ENCODE results near the gene TMEM223.
A peak's percentile ranks its signal among the peaks of the same experiment; 100 is the strongest.

The TMEM223 gene

DNA sequence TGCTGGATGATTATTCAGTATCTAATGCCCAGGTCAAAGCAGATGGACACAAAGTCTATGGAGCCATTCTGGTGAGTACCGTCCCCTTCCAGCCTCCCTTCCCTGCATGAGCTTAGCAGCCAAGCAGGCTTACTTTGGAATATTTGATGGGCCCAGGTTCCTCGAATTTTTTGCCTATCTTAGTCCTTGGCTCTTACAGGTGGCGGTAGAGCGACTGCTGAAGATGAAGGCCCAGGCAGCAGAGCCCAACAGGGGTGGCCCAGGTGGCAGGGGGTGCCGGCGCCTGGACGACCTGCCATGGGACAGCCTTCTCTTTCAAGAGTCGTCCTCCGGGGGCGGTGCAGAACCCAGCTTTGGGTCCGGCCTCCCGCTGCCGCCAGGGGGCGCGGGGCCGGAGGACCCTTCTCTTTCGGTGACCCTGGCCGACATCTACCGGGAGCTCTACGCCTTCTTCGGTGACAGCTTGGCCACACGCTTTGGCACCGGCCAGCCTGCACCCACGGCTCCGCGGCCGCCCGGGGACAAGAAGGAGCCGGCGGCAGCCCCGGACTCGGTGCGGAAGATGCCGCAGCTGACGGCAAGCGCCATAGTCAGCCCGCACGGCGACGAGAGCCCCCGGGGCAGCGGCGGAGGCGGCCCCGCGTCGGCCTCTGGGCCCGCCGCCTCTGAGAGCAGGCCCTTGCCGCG is 5.3 kb downstream of the TMEM223 start:
- TF ChIP-seq, protein P1, sequence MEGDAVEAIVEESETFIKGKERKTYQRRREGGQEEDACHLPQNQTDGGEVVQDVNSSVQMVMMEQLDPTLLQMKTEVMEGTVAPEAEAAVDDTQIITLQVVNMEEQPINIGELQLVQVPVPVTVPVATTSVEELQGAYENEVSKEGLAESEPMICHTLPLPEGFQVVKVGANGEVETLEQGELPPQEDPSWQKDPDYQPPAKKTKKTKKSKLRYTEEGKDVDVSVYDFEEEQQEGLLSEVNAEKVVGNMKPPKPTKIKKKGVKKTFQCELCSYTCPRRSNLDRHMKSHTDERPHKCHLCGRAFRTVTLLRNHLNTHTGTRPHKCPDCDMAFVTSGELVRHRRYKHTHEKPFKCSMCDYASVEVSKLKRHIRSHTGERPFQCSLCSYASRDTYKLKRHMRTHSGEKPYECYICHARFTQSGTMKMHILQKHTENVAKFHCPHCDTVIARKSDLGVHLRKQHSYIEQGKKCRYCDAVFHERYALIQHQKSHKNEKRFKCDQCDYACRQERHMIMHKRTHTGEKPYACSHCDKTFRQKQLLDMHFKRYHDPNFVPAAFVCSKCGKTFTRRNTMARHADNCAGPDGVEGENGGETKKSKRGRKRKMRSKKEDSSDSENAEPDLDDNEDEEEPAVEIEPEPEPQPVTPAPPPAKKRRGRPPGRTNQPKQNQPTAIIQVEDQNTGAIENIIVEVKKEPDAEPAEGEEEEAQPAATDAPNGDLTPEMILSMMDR (IDR thresholded peaks at IDR 0.05; ENCODE audit: low read depth, low read length), result peak; percentile 99
- peak overlapping the region; percentile 82 to 95 for H3K4me3 ChIP-seq (replicated peaks in 1 of 2; ENCODE audit: low read depth in 2 of 2, low read length in 2 of 2)
- DNase-seq (ENCODE audit: low read depth in 2 of 2), result peak; percentile 84 to 86

DNA sequence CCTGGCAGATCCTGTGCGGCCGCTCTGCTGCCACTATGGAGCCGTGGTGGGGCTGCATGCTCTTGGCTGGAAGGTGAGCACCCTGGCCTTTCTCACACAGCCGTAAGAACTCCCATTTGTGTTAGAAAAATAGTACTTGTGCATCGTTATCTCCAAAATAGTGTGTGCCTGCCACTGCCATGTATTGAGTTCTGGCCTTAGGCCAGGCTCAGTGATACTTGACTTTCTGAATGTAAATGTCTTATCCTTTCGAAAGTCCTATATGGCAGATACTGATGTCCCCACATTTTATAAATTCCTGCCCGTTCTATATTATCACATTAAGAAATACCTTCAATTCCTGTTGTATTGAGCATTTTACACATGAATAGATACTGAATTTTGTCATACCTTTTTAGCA is 9.1 kb downstream of the TMEM223 start:
- H3K4me3 ChIP-seq (replicated peaks in 1 of 2; ENCODE audit: low read depth in 2 of 2, low read length in 2 of 2), result no peak overlapping the region
- no peak for DNase-seq (ENCODE audit: low read depth in 2 of 2)
- TF ChIP-seq, protein P1 (IDR thresholded peaks at IDR 0.05; ENCODE audit: low read depth, low read length), result no peak

DNA sequence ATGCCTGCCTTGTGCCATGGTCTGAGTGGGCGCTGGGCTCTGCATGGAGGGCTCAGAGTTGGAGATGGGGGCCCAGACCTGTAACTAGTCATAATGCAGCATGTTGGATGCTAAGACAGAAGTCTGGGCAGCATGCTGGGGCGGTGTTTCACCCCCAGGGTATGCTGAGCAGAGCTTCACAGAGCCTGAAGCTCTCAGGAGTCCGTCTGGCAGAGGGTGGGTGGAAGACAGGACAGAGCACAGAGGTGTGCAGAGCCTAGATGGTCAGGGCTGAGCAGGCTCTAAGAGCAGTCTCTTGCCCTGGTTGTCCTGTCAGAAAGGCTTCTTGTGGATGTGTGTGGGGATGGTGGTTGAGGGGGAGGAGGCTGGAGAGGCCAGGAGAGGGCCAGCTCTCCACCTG is 13.4 kb downstream of the TMEM223 start:
- no peak for DNase-seq (ENCODE audit: low read depth in 2 of 2)
- TF ChIP-seq, protein P1 (IDR thresholded peaks at IDR 0.05; ENCODE audit: low read depth, low read length), result no peak
- no peak overlapping the region for H3K4me3 ChIP-seq (replicated peaks in 1 of 2; ENCODE audit: low read depth in 2 of 2, low read length in 2 of 2)

DNA sequence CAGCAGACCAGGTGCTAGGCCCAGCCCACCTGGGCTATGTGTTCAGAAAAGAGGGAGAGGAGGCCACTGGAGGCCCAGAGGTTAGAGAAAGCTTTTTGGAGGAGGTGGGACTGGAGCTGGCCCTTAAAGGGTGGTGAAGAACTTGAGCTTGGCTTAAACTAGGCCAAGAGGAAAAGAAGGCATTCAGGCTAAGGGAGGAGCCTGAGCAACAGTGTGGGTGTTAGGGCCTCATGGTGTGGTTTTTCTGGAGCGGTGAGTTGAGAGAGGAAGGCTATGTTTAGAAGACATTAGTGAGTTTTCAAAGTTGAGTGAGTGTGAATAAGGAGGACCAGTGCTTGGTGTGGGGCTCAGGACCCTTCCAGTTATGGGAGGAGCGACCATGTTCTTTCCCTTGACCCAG is 14.4 kb downstream of the TMEM223 start:
- DNase-seq (ENCODE audit: low read depth in 2 of 2), result no peak
- H3K4me3 ChIP-seq (replicated peaks in 1 of 2; ENCODE audit: low read depth in 2 of 2, low read length in 2 of 2), result no peak overlapping the region
- TF ChIP-seq, protein P1 (IDR thresholded peaks at IDR 0.05; ENCODE audit: low read depth, low read length), result no peak

DNA sequence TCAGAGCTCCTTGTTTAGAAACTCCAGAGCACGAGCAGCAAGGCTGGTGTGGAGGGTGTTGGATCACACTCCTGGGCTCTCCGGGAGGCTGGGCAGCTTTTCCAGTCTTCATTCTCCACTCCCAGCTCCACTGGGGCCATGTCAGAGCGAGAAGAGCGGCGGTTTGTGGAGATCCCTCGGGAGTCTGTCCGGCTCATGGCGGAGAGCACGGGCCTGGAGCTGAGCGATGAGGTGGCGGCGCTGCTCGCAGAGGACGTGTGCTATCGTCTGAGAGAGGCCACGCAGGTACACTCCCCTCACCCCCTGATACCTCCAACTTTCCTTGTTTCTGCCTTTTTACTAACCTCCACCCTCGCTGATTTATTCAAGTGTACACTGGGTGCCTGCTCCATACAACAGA is 16.2 kb downstream of the TMEM223 start:
- H3K4me3 ChIP-seq (replicated peaks in 1 of 2; ENCODE audit: low read depth in 2 of 2, low read length in 2 of 2), result no peak overlapping the region
- TF ChIP-seq, protein P1 (IDR thresholded peaks at IDR 0.05; ENCODE audit: low read depth, low read length), result no peak
- DNase-seq (ENCODE audit: low read depth in 2 of 2), result no peak

DNA sequence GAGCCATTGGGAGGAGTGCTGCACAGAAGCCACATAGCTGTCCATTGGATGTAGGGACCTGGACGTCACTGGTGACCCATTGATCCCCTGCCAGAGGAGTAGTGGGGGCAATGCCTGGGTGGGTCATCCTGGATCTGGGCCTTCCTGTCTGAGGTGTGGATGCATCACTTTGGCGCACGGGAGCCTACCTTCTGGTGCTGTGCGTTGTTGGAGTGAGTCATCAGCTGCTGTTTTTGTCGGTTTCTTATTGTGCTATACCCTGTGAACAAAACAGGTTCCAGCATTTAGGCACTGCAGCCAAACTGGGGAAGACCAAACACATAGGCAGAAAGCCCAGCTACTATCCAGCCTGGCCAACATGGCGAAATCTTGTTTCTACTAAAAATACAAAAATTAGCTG is 17.4 kb downstream of the TMEM223 start:
- no peak for DNase-seq (ENCODE audit: low read depth in 2 of 2)
- no peak overlapping the region for H3K4me3 ChIP-seq (replicated peaks in 1 of 2; ENCODE audit: low read depth in 2 of 2, low read length in 2 of 2)
- TF ChIP-seq, protein P1 (IDR thresholded peaks at IDR 0.05; ENCODE audit: low read depth, low read length), result no peak

All from cardiac fibroblast (primary cell).